B cell (primary cell): ENCODE results near the gene SGCG. TPM values are rescaled to one million over a fixed set of nuclear protein-coding genes. Genes with fewer than 3 reads are reported as not detected.

ENCODE experiments used
- ATAC-seq: fragments of 200-7000 bp; cut with Tn5 transposase; one replicate; pipeline ENCODE4 v1.10.0; 2021; ENCODE audit warnings: low read depth, mild to moderate bottlenecking, moderate number of reproducible peaks, moderate library complexity
- CTCF ChIA-PET: fragments of 350-600 bp; sonication (Branson Sonifier 250); formaldehyde crosslinking; loops from one replicate; lab custom pipeline; 2021; ENCODE audit warnings: antibody characterized with exemption, inconsistent platforms; lab: Charles Lee
- POLR2A ChIA-PET: fragments of 350-600 bp; sonication (Branson Sonifier 250); formaldehyde crosslinking; loops from one replicate; lab custom pipeline; 2021; ENCODE audit warnings: antibody characterized with exemption; lab: Charles Lee
- DNase-seq: peaks from one replicate; pipeline ENCODE4 v3.0.0; 2013
- H2AFZ ChIP-seq: 2 replicates; pipeline ENCODE4 v1.6.1; 2012; ENCODE audit warnings: mild to moderate bottlenecking, low read depth, low read length; ENCODE audit not compliant: insufficient read depth, poor library complexity, severe bottlenecking
- H3K27ac ChIP-seq, 2 donors: 1 replicate in 1 of 2; 2 replicates in 1 of 2; pipeline ENCODE4 v1.5.1; 2012 to 2013; ENCODE audit warnings: low read length in 2 of 2, mild to moderate bottlenecking in 2 of 2, moderate library complexity in 1 of 2
- H3K27me3 ChIP-seq, 4 experiments: fragments of 200-600 bp in 1 of 4; sonication (generic) in 1 of 4; replicated peaks in 1 of 4; 1 replicate in 2 of 4; 2 replicates in 2 of 4; pipeline versions ENCODE4 v1.6.1 to v1.7.0; 2013 to 2016; ENCODE audit warnings: low read length in 3 of 4, mild to moderate bottlenecking in 2 of 4, mixed read lengths in 1 of 4, moderate library complexity in 1 of 4; ENCODE audit not compliant: insufficient read depth in 4 of 4, control insufficient read depth in 3 of 4; ENCODE audit errors: control extremely low read depth in 1 of 4
- H3K36me3 ChIP-seq, 2 experiments: replicated peaks in 1 of 2; 1 replicate in 1 of 2; 2 replicates in 1 of 2; pipeline versions ENCODE4 v1.6.1 to v1.7.1; 2013; ENCODE audit warnings: low read length in 1 of 2; ENCODE audit not compliant: insufficient read depth in 2 of 2, control insufficient read depth in 1 of 2; ENCODE audit errors: control extremely low read depth in 1 of 2, extremely low read depth in 1 of 2
- H3K4me1 ChIP-seq, 2 donors: fragments of 200-600 bp in 1 of 2; sonication (generic) in 1 of 2; 1 replicate in 1 of 2; 2 replicates in 1 of 2; pipeline versions ENCODE4 v1.5.1 to v1.6.1; 2013 to 2017; ENCODE audit warnings: low read length in 2 of 2; ENCODE audit not compliant: control insufficient read depth in 2 of 2, insufficient read depth in 2 of 2
- H3K4me2 ChIP-seq: replicated peaks from 2 replicates; pipeline ENCODE3; 2012; ENCODE audit warnings: mild to moderate bottlenecking, low read depth, low read length; ENCODE audit not compliant: poor library complexity, severe bottlenecking
- H3K4me3 ChIP-seq, 5 experiments: fragments of 200-600 bp in 1 of 5; sonication (generic) in 1 of 5; 1 replicate in 3 of 5; 2 replicates in 2 of 5; pipeline versions ENCODE4 v1.5.1 to v1.7.0; 2011 to 2016; ENCODE audit warnings: low read length in 4 of 5, mild to moderate bottlenecking in 4 of 5, low read depth in 2 of 5, control low read depth in 1 of 5, moderate library complexity in 1 of 5; ENCODE audit not compliant: insufficient read depth in 1 of 5; ENCODE audit errors: control extremely low read depth in 1 of 5, extremely low read depth in 1 of 5
- H3K79me2 ChIP-seq: fragments of 200-600 bp; sonication (generic); one replicate; pipeline ENCODE4 v1.6.0; 2016; ENCODE audit warnings: low read length; ENCODE audit not compliant: control insufficient read depth, insufficient read depth
- H3K9ac ChIP-seq: fragments of 200-600 bp; sonication (generic); 2 replicates; pipeline ENCODE4 v1.6.1; 2017; ENCODE audit warnings: mild to moderate bottlenecking, low read length, moderate library complexity
- H3K9me3 ChIP-seq, 3 donors: one replicate each; pipeline versions ENCODE4 v1.6.1 to v1.7.1; 2013; ENCODE audit warnings: low read length in 2 of 3; ENCODE audit not compliant: control insufficient read depth in 2 of 3, insufficient read depth in 1 of 3; ENCODE audit errors: control extremely low read depth in 1 of 3
- H4K20me1 ChIP-seq: 2 replicates; pipeline ENCODE4 v1.6.0; 2012; ENCODE audit warnings: mild to moderate bottlenecking, low read length; ENCODE audit not compliant: insufficient read depth, control insufficient read depth, poor library complexity, severe bottlenecking
- H3K27ac Mint-ChIP-seq: one replicate; pipeline ENCODE4 v1.8.0; 2021; ENCODE audit warnings: mixed read lengths
- H3K27me3 Mint-ChIP-seq: one replicate; pipeline ENCODE4 v1.8.0; 2021; ENCODE audit warnings: mixed read lengths
- H3K4me1 Mint-ChIP-seq: one replicate; pipeline ENCODE4 v1.8.0; 2021; ENCODE audit warnings: mixed read lengths
- H3K4me3 Mint-ChIP-seq: one replicate; pipeline ENCODE4 v1.8.0; 2021; ENCODE audit warnings: mixed read lengths
- H3K9me3 Mint-ChIP-seq: one replicate; pipeline ENCODE4 v1.8.0; 2022; ENCODE audit warnings: mixed read lengths; ENCODE audit not compliant: insufficient read depth
- EZH2 ChIP-seq: IDR thresholded peaks from 2 replicates; pipeline ENCODE4 v1.6.1; 2012; ENCODE audit warnings: borderline replicate concordance, low read depth, mild to moderate bottlenecking, moderate library complexity, low read length; ENCODE audit not compliant: insufficient read depth, poor library complexity, severe bottlenecking
- whole genome bisulfite sequencing: methylation state at CpG from one replicate; pipeline ENCODE4 v1.1.5; 2013; ENCODE audit warnings: missing lambda C conversion rate; ENCODE audit not compliant: insufficient coverage; 5-methylcytosine and 5-hydroxymethylcytosine counted together
- intact Hi-C: fragments of 100-400 bp; cut with micrococcal nuclease; formaldehyde crosslinking; loops from one replicate; pipeline ENCODE4 v1.10.0; 2022
- polyA plus RNA-seq: library from polyadenylated mRNA; depleted of rRNA; stranded (reverse); fragments of >200 nt; gene quantifications from 2 replicates; pipeline ENCODE4 v1.2.3, GENCODE V29; 2012
- total RNA-seq, 2 donors: library from RNA; stranded (reverse); fragments of 120-200 nt in 1 of 2; gene quantifications; 1 replicate in 1 of 2; 2 replicates in 1 of 2; pipeline versions ENCODE4 v1.2.3 to v1.2.4, GENCODE V29; 2013 to 2022
- TF ChIP-seq, protein P1 (sequence below): fragments of 200-600 bp; IDR thresholded peaks from one replicate; pipeline ENCODE4 v1.8.0; 2022; ENCODE audit warnings: antibody characterized with exemption, mild to moderate bottlenecking

The SGCG gene
- total and polyA plus RNA-seq, 2 donors (not counting 1 experiment from before 2014, with no cell fraction given) = not detected

DNA sequence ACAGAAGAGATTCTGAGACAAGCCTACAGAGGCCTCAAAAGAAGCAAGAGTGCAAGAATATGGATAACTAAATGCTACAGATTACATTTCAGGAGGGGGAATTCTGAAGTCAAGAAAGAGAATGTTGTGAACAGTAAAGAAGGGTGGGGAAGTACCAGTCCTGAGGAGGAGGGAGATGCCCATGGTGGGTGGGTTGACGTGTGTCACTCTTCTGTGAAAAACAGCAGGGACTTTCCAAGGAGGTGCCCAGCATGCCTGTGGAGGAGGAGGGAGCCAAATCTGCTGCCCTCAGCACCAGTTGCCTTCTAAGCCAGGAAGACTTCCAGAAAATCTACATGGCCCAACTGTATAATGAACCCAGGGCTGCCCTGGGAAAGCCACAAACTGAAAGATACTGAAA lies 87.7 kb downstream of the SGCG start:
- Histone ChIP-seq H3K27ac (no peak overlapping the region), H4K20me1 (no peaks in the 10 kb centered on the region), H3K4me3 (no peak overlapping the region), H3K9ac (no peak overlapping the region), H2AFZ (no peak overlapping the region), H3K4me1 (no peaks in the 10 kb centered on the region), H3K36me3 (no peaks in the 10 kb centered on the region), H3K27me3 (no peaks in the 10 kb centered on the region), H3K4me2 (no peak overlapping the region), H3K9me3 (no peaks in the 10 kb centered on the region), H3K79me2 (no peaks in the 10 kb centered on the region)
- Mint-ChIP-seq H3K4me3 (no peak overlapping the region), H3K27me3 (no peaks in the 10 kb centered on the region), H3K27ac (no peak overlapping the region), H3K9me3 (no peaks in the 10 kb centered on the region), H3K4me1 (peaks cover 3% of the 10 kb centered on the region)
- TF ChIP-seq, protein P1, sequence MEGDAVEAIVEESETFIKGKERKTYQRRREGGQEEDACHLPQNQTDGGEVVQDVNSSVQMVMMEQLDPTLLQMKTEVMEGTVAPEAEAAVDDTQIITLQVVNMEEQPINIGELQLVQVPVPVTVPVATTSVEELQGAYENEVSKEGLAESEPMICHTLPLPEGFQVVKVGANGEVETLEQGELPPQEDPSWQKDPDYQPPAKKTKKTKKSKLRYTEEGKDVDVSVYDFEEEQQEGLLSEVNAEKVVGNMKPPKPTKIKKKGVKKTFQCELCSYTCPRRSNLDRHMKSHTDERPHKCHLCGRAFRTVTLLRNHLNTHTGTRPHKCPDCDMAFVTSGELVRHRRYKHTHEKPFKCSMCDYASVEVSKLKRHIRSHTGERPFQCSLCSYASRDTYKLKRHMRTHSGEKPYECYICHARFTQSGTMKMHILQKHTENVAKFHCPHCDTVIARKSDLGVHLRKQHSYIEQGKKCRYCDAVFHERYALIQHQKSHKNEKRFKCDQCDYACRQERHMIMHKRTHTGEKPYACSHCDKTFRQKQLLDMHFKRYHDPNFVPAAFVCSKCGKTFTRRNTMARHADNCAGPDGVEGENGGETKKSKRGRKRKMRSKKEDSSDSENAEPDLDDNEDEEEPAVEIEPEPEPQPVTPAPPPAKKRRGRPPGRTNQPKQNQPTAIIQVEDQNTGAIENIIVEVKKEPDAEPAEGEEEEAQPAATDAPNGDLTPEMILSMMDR = no peak
- no peak for TF ChIP-seq EZH2
- ATAC-seq = no peak
- POLR2A ChIA-PET = no interaction called here
- 67% methylated on average over 1 of the region's 1 CpG for WGBS
- intact Hi-C loops = no loop called here
- CTCF ChIA-PET = no interaction called here
- no peak for DNase-seq

DNA sequence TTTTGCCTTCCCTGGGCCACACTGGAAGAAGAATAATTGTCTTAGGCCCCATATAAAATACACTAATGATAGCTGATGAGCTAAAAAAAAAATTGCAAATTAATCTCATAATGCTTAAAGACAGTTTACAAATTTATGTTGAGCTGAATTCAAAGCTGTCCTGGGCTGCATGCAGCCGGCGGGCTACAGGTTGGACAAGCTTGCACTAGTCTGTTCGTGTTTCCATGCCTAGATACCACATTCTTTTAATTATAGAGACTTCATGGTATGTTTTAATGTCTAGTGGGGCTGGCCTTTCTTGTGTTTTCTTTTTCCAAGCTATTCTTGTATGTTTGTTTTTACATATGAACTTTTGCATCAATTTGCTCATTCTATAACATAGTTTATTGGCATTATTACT lies 90.6 kb downstream of the SGCG start:
- Histone ChIP-seq H3K36me3 (no peaks in the 10 kb centered on the region), H3K9ac (no peak overlapping the region), H3K4me3 (no peak overlapping the region), H3K9me3 (no peaks in the 10 kb centered on the region), H3K79me2 (no peaks in the 10 kb centered on the region), H3K27ac (no peak overlapping the region), H3K4me1 (no peaks in the 10 kb centered on the region), H3K4me2 (no peak overlapping the region), H3K27me3 (no peaks in the 10 kb centered on the region), H4K20me1 (no peaks in the 10 kb centered on the region), H2AFZ (no peak overlapping the region)
- TF ChIP-seq, protein P1 = no peak
- no peak for TF ChIP-seq EZH2
- no peak for DNase-seq
- Mint-ChIP-seq H3K4me1 (peaks cover 3% of the 10 kb centered on the region), H3K27ac (no peak overlapping the region), H3K9me3 (no peaks in the 10 kb centered on the region), H3K4me3 (no peak overlapping the region), H3K27me3 (peaks cover 6% of the 10 kb centered on the region)
- WGBS = no CpG with 5 or more reads among the region's 3 CpGs
- POLR2A ChIA-PET = no interaction called here
- CTCF ChIA-PET = no interaction called here
- intact Hi-C loops = no loop called here
- no peak for ATAC-seq
